SK-N-SH treated with all-trans-retinoic acid at 6 μM for 48 hours (cell line): ENCODE measurements around the gene PBX3.

Experiments used
- ATAC-seq: fragments of 200-7000 bp; cut with Tn5 transposase; 3 replicates; pipeline ENCODE4 v1.9.1; 2020; ENCODE audit warnings: mild to moderate bottlenecking, moderate library complexity
- ARNTL ChIP-seq: fragments of 450-650 bp; formaldehyde crosslinking; IDR thresholded peaks from 2 replicates; pipeline ENCODE4 v1.5.0; 2020; ENCODE audit warnings: low read depth, mild to moderate bottlenecking, moderate library complexity, borderline replicate concordance
- BACH2 ChIP-seq: fragments of 250-450 bp; sonication (Bioruptor Pico); IDR thresholded peaks from 2 replicates; pipeline ENCODE4 v1.9.0; 2021; ENCODE audit warnings: mild to moderate bottlenecking, borderline replicate concordance
- CREB5 ChIP-seq: fragments of 250-450 bp; sonication (Bioruptor Pico); IDR thresholded peaks from 2 replicates; pipeline ENCODE4 v1.5.1; 2020; ENCODE audit warnings: low read depth, mild to moderate bottlenecking, moderate library complexity
- CSDC2 ChIP-seq: fragments of 250-450 bp; sonication (Bioruptor Pico); IDR thresholded peaks from 2 replicates; pipeline ENCODE4 v1.5.0; 2020; ENCODE audit warnings: mild to moderate bottlenecking, moderate library complexity
- CSRNP3 ChIP-seq: fragments of 250-450 bp; sonication (Bioruptor Pico); IDR thresholded peaks from 2 replicates; pipeline ENCODE4 v1.5.1; 2021; ENCODE audit warnings: mild to moderate bottlenecking, moderate library complexity
- ESRRG ChIP-seq: fragments of 250-450 bp; sonication (Bioruptor Pico); IDR thresholded peaks from 2 replicates; pipeline ENCODE4 v1.6.1; 2021; ENCODE audit warnings: mild to moderate bottlenecking
- OSR1 ChIP-seq: fragments of 250-450 bp; sonication (Bioruptor Pico); IDR thresholded peaks from 2 replicates; pipeline ENCODE4 v1.8.0; 2022; ENCODE audit warnings: moderate library complexity, mild to moderate bottlenecking, inconsistent platforms
- PATZ1 ChIP-seq: fragments of 250-450 bp; sonication (Bioruptor Pico); IDR thresholded peaks from 2 replicates; pipeline ENCODE4 v1.8.0; 2020; ENCODE audit warnings: mild to moderate bottlenecking, moderate library complexity, borderline replicate concordance
- PPARA ChIP-seq: fragments of 250-450 bp; sonication (Bioruptor Pico); IDR thresholded peaks from 2 replicates; pipeline ENCODE4 v1.5.0; 2020; ENCODE audit warnings: mild to moderate bottlenecking, borderline replicate concordance
- RARB ChIP-seq: fragments of 250-450 bp; sonication (Bioruptor Pico); IDR thresholded peaks from 2 replicates; pipeline ENCODE4 v1.8.0; 2021; ENCODE audit warnings: mild to moderate bottlenecking, moderate library complexity
- SNAI2 ChIP-seq: fragments of 250-450 bp; sonication (Bioruptor Pico); IDR thresholded peaks from 2 replicates; pipeline ENCODE4 v1.5.0; 2020; ENCODE audit warnings: mild to moderate bottlenecking, moderate library complexity
- TCF4 ChIP-seq: fragments of 250-450 bp; sonication (Bioruptor Pico); IDR thresholded peaks from 2 replicates; pipeline ENCODE4 v1.8.0; 2021; ENCODE audit warnings: mild to moderate bottlenecking, moderate library complexity, borderline replicate concordance
- TOX ChIP-seq: fragments of 250-450 bp; sonication (Bioruptor Pico); IDR thresholded peaks from 2 replicates; pipeline ENCODE4 v1.8.0; 2021; ENCODE audit warnings: mild to moderate bottlenecking, moderate library complexity, borderline replicate concordance
- TSHZ2 ChIP-seq: fragments of 250-450 bp; sonication (Bioruptor Pico); IDR thresholded peaks from 2 replicates; pipeline ENCODE4 v1.5.0; 2020; ENCODE audit warnings: mild to moderate bottlenecking, moderate library complexity
- ZFP3 ChIP-seq: fragments of 250-450 bp; sonication (Bioruptor Pico); IDR thresholded peaks from 2 replicates; pipeline ENCODE4 v1.5.0; 2020; ENCODE audit warnings: mild to moderate bottlenecking, moderate library complexity
- ZFP30 ChIP-seq: fragments of 450-650 bp; formaldehyde crosslinking; IDR thresholded peaks from 2 replicates; pipeline ENCODE4 v1.5.0; 2022; ENCODE audit warnings: mild to moderate bottlenecking, moderate library complexity
- ZNF565 ChIP-seq: fragments of 450-650 bp; formaldehyde crosslinking; conservative IDR thresholded peaks from 2 replicates; pipeline ENCODE4 v1.5.0; 2020; ENCODE audit warnings: low read depth, mild to moderate bottlenecking, moderate library complexity
- ZNF70 ChIP-seq: fragments of 450-650 bp; formaldehyde crosslinking; IDR thresholded peaks from 2 replicates; pipeline ENCODE4 v1.5.0; 2020; ENCODE audit warnings: mild to moderate bottlenecking, moderate library complexity
- ZNF8 ChIP-seq: fragments of 450-650 bp; formaldehyde crosslinking; IDR thresholded peaks from 2 replicates; pipeline ENCODE4 v1.5.0; 2020; ENCODE audit warnings: mild to moderate bottlenecking, moderate library complexity

The PBX3 gene

GRCh38 chr9:125996791-125997190 lies 249.6 kb downstream of the PBX3 start:
- TF ChIP-seq PATZ1 (CRISPR knock-in tag) = no peak
- no peak for TF ChIP-seq TSHZ2 (CRISPR knock-in tag)
- no peak for TF ChIP-seq CSRNP3 (CRISPR knock-in tag)
- TF ChIP-seq ESRRG = no peak
- TF ChIP-seq ZFP3 = no peak
- no peak for TF ChIP-seq RARB (CRISPR knock-in tag)
- no peak for TF ChIP-seq OSR1 (CRISPR knock-in tag)
- no peak for TF ChIP-seq ARNTL (CRISPR knock-in tag)
- no peak for TF ChIP-seq SNAI2 (CRISPR knock-in tag)
- ATAC-seq = no peak

GRCh38 chr9:125997196-125997823 lies 250.1 kb downstream of the PBX3 start:
- ATAC-seq = no peak
- TF ChIP-seq SNAI2 (CRISPR knock-in tag) = no peak
- no peak for TF ChIP-seq CSRNP3 (CRISPR knock-in tag)
- TF ChIP-seq TOX (CRISPR knock-in tag) = no peak
- TF ChIP-seq ZNF70 (CRISPR knock-in tag) = no peak
- no peak for TF ChIP-seq TSHZ2 (CRISPR knock-in tag)
- TF ChIP-seq OSR1 (CRISPR knock-in tag) = no peak
- no peak for TF ChIP-seq ZNF8 (CRISPR knock-in tag)
- TF ChIP-seq BACH2 (CRISPR knock-in tag) = no peak
- no peak for TF ChIP-seq CREB5 (CRISPR knock-in tag)
- no peak for TF ChIP-seq ARNTL (CRISPR knock-in tag)
- TF ChIP-seq RARB (CRISPR knock-in tag) = no peak
- TF ChIP-seq ZNF565 (CRISPR knock-in tag) = no peak
- TF ChIP-seq PATZ1 (CRISPR knock-in tag) = no peak
- TF ChIP-seq TCF4 (CRISPR knock-in tag) = no peak
- no peak for TF ChIP-seq ZFP30 (CRISPR knock-in tag)
- no peak for TF ChIP-seq CSDC2
- no peak for TF ChIP-seq PPARA (CRISPR knock-in tag)
- TF ChIP-seq, all 23 proteins: peak for 0
